Metanephros (tissue), 2 donors: ENCODE results near the gene ZEB1. TPM values are rescaled to one million over a fixed set of nuclear protein-coding genes. Genes with fewer than 3 reads are reported as not detected.

Source experiments
- small RNA-seq: library from RNA; depleted of rRNA; stranded (forward); fragments of <200 nt; gene quantifications from one replicate; pipeline ENCODE3, GENCODE V24; 2014; ENCODE audit warnings: low replicate concordance
- total RNA-seq: library from RNA; depleted of rRNA; stranded (reverse); fragments of >200 nt; gene quantifications from one replicate; pipeline ENCODE4 v1.2.3, GENCODE V29; 2014

ZEB1 gene
- total RNA-seq: 49.2 TPM

DNA sequence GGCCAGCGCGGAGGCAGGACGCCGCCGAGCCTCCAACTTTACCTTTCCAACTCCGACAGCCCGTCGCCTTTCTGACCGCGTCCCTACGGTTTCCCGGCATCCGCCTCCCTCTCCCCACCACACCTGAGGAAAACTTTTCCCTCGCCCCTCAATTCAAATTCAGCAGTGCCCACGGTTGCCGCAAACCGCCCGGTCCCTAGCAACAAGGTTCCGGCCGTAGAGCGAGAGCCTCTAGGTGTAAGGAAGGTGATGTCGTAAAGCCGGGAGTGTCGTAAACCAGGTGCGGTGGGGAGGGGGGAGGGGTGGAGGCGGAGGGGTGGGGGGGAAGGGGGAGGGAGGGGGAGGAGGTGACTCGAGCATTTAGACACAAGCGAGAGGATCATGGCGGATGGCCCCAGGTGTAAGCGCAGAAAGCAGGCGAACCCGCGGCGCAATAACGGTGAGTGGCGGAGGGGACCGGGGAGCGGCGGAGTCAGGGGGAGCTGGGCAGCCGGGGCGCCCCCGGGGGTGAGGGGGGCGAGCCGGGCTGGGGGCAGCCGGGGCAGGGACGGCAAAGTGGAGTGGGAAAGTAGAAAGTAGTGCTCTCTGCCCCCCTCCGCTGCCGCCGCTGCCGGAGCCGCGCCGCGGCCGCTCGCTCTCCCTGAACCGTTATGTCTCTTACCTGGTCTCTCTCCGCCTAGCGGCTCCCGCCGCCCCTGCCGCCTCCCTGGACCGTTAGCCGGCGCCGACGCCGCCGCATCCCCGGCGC, at the start of gene ZEB1:
ZEB1 (plus strand) TSS at position 363 of the 748 bp plus-strand sequence; CDS start at position 382, 19 bp downstream.

Small RNAs within 50 kb of the gene (small RNA-seq; reads per million reads assigned to genes)
- gene SPTLC1P1: not detected
